A549 (cell line): ENCODE data around the gene FRS2. TPM values are rescaled to one million over a fixed set of nuclear protein-coding genes. Genes with fewer than 3 reads are reported as not detected.

ENCODE experiments used
- ATAC-seq, 2 experiments: fragments of 200-7000 bp in 1 of 2; fragments of >200 bp in 1 of 2; cut with Nextera tagmentation in 1 of 2; cut with Tn5 transposase in 1 of 2; 3 replicates each; pipeline versions ENCODE4 v1.8.0 to v1.9.1; 2018 to 2020; ENCODE audit warnings: mild to moderate bottlenecking in 1 of 2, moderate library complexity in 1 of 2
- CTCF ChIA-PET: fragments of 300-600 bp; sonication (Branson Sonifier 250); formaldehyde crosslinking; extraction: SDS; loops from one replicate; lab custom pipeline; 2021; ENCODE audit warnings: antibody characterized with exemption, inconsistent platforms; lab: Yijun Ruan, JAX
- POLR2A ChIA-PET: fragments of 350-600 bp; formaldehyde crosslinking; extraction: SDS; loops from one replicate; lab custom pipeline; 2021; ENCODE audit warnings: antibody characterized with exemption, inconsistent platforms; lab: Yijun Ruan, JAX
- DNase-seq, 2 experiments: peaks; one replicate each; pipeline versions ENCODE4 v3.0.0 to v3.0.0-alpha.2; 2011 to 2016; ENCODE audit warnings: low read depth in 1 of 2, low spot score in 1 of 2
- FAIRE-seq: peaks from 2 replicates; lab custom pipeline; 2011; peaks lifted over from hg19 to GRCh38; lab: Jason Lieb, UNC
- H3K27ac ChIP-seq, 2 experiments: fragments of >200 bp; sonication (Bioruptor Twin); formaldehyde crosslinking; 3 replicates each; pipeline ENCODE4 v1.5.1; 2016 to 2017
- H3K4me1 ChIP-seq: fragments of >200 bp; sonication (Bioruptor Twin); formaldehyde crosslinking; 3 replicates; pipeline ENCODE4 v1.6.1; 2016
- H3K4me2 ChIP-seq: fragments of >200 bp; sonication (Bioruptor Twin); formaldehyde crosslinking; 3 replicates; pipeline ENCODE4 v1.6.1; 2016
- H3K4me3 ChIP-seq: fragments of >200 bp; sonication (Bioruptor Twin); formaldehyde crosslinking; 3 replicates; pipeline ENCODE4 v1.5.1; 2016
- H3K9me3 ChIP-seq: fragments of >200 bp; sonication (Bioruptor Twin); formaldehyde crosslinking; 3 replicates; pipeline ENCODE4 v1.6.1; 2016
- BHLHE40 ChIP-seq: IDR thresholded peaks from 2 replicates; pipeline ENCODE4 v1.6.1; 2012; ENCODE audit warnings: low read depth, low read length, inconsistent platforms
- CBX8 ChIP-seq: fragments of 200-600 bp; sonication (generic); IDR thresholded peaks from 2 replicates; pipeline ENCODE4 v1.6.1; 2016
- CHD4 ChIP-seq: fragments of 200-600 bp; sonication (generic); IDR thresholded peaks from 2 replicates; pipeline ENCODE4 v1.6.1; 2016; ENCODE audit warnings: antibody characterized with exemption, mild to moderate bottlenecking, borderline replicate concordance
- EHMT2 ChIP-seq: fragments of 200-600 bp; sonication (generic); IDR thresholded peaks from 2 replicates; pipeline ENCODE4 v1.6.1; 2016; ENCODE audit warnings: antibody characterized with exemption, low read depth, mild to moderate bottlenecking, moderate library complexity
- HDAC2 ChIP-seq: fragments of 200-600 bp; sonication (generic); IDR thresholded peaks from 2 replicates; pipeline ENCODE4 v1.6.1; 2016
- HES2 ChIP-seq: fragments of >200 bp; sonication (Bioruptor Twin); formaldehyde crosslinking; IDR thresholded peaks from 2 replicates; pipeline ENCODE4 v1.6.1; 2016
- HEYL ChIP-seq: fragments of 250-450 bp; sonication (Bioruptor Pico); IDR thresholded peaks from 2 replicates; pipeline ENCODE4 v1.8.0; 2021; ENCODE audit warnings: mild to moderate bottlenecking, moderate library complexity
- JUNB ChIP-seq: fragments of >200 bp; sonication (Bioruptor Twin); formaldehyde crosslinking; IDR thresholded peaks from 2 replicates; pipeline ENCODE4 v1.6.1; 2016
- KDM1A ChIP-seq: fragments of 200-600 bp; sonication (generic); IDR thresholded peaks from 2 replicates; pipeline ENCODE4 v1.6.1; 2016; ENCODE audit warnings: low read depth, mild to moderate bottlenecking
- MAX ChIP-seq: IDR thresholded peaks from 2 replicates; pipeline ENCODE4 v1.6.1; 2012
- MAZ ChIP-seq: fragments of 150-350 bp; IDR thresholded peaks from 2 replicates; pipeline ENCODE4 v1.6.1; 2014; ENCODE audit warnings: antibody characterized with exemption, low read depth, low read length, borderline replicate concordance
- MYC ChIP-seq: IDR thresholded peaks from 2 replicates; pipeline ENCODE4 v1.6.1; 2012; ENCODE audit warnings: mild to moderate bottlenecking, inconsistent platforms, low read length, improper control_type of control experiment, borderline replicate concordance
- NFE2L2 ChIP-seq: fragments of 150-350 bp; conservative IDR thresholded peaks from 2 replicates; pipeline ENCODE4 v1.6.1; 2014; ENCODE audit warnings: low read length
- PBX3 ChIP-seq: IDR thresholded peaks from 2 replicates; pipeline ENCODE4 v1.6.1; 2012
- PHF8 ChIP-seq: fragments of 200-600 bp; sonication (generic); IDR thresholded peaks from 2 replicates; pipeline ENCODE4 v1.6.1; 2016; ENCODE audit warnings: low read depth, mild to moderate bottlenecking, antibody characterized with exemption, moderate library complexity, borderline replicate concordance
- POLR2AphosphoS2 ChIP-seq: conservative IDR thresholded peaks from 2 replicates; pipeline ENCODE4 v1.6.1; 2012; ENCODE audit warnings: low read length, improper control_type of control experiment, inconsistent platforms
- RAD21 ChIP-seq, 2 experiments: fragments of >200 bp in 1 of 2; sonication (Bioruptor Twin) in 1 of 2; formaldehyde crosslinking in 1 of 2; IDR thresholded peaks in 1 of 2; conservative IDR thresholded peaks in 1 of 2; 2 replicates in 1 of 2; 3 replicates in 1 of 2; pipeline ENCODE4 v1.6.1; 2012 to 2018; ENCODE audit warnings: inconsistent platforms in 1 of 2
- RARB ChIP-seq: fragments of 250-450 bp; sonication (Bioruptor Pico); IDR thresholded peaks from 2 replicates; pipeline ENCODE4 v1.8.0; 2021; ENCODE audit warnings: mild to moderate bottlenecking, moderate library complexity
- RCOR1 ChIP-seq: fragments of 150-350 bp; IDR thresholded peaks from 2 replicates; pipeline ENCODE4 v1.6.1; 2014; ENCODE audit warnings: antibody characterized with exemption, low read length, low read depth
- REST ChIP-seq: fragments of 200-600 bp; sonication (generic); IDR thresholded peaks from 2 replicates; pipeline ENCODE4 v1.6.1; 2016; ENCODE audit warnings: antibody characterized with exemption, mild to moderate bottlenecking, moderate library complexity
- SMC3 ChIP-seq: fragments of >200 bp; sonication (Bioruptor Twin); formaldehyde crosslinking; IDR thresholded peaks from 3 replicates; pipeline ENCODE4 v1.6.1; 2018; ENCODE audit warnings: inconsistent platforms
- ZFP36 ChIP-seq: fragments of 450-650 bp; IDR thresholded peaks from 2 replicates; pipeline ENCODE4 v1.6.1; 2014; ENCODE audit warnings: borderline replicate concordance; ENCODE audit not compliant: partially characterized antibody
- ZSCAN20 ChIP-seq: fragments of 250-450 bp; sonication (Bioruptor Pico); IDR thresholded peaks from 2 replicates; pipeline ENCODE4 v1.8.0; 2022; ENCODE audit warnings: mild to moderate bottlenecking, moderate library complexity
- WGBS: methylation state at CpG from one replicate; pipeline ENCODE4 v1.1.6; 2017; ENCODE audit errors: missing lambda C conversion rate; 5-methylcytosine and 5-hydroxymethylcytosine counted together
- polyA plus RNA-seq, 4 experiments: library from polyadenylated mRNA; depleted of rRNA in 3 of 4; stranded (reverse); fragments of >200 nt; fragmentation: RNase III in 1 of 4; extraction: RNeasy Plus Mini Kit Qiagen cat#74134 plus additional on column Dnase treatment in 1 of 4; gene quantifications; 2 replicates in 3 of 4; 3 replicates in 1 of 4; pipeline ENCODE4 v1.2.3, GENCODE V29; 2011 to 2017

Gene FRS2
- polyA plus RNA-seq, 2 of the 4 experiments (the other 2 are of a cell fraction): 14.9 to 28.6 TPM

- H3K27ac ChIP-seq: no peak overlapping the region
- 94% methylated on average over 8 of the region's 8 CpGs for WGBS
- DNase-seq: no peak
- FAIRE-seq: no peak
- ATAC-seq: no peak
- TF ChIP-seq SMC3: no peak
- no peak for TF ChIP-seq EHMT2
- TF ChIP-seq HDAC2: no peak
- TF ChIP-seq NFE2L2: no peak
- TF ChIP-seq HEYL (CRISPR knock-in tag): no peak
- no peak for TF ChIP-seq BHLHE40
- no peak for TF ChIP-seq HES2
- TF ChIP-seq POLR2AphosphoS2: no peak
- no peak for TF ChIP-seq REST
- no peak for TF ChIP-seq MAX
- no peak for TF ChIP-seq PBX3
- no peak for TF ChIP-seq KDM1A
- no peak for TF ChIP-seq MYC
- no peak for TF ChIP-seq MAZ
- TF ChIP-seq RARB: no peak
- no peak overlapping the region for H3K4me2 ChIP-seq
- ChIA-PET POLR2A (no interaction called here), CTCF (interaction anchor here (1.2 kb wide), 1 partner anchor 8 kb away, joined by 3 read pairs; no protein-coding TSS in a partner anchor)
- no peaks in the 10 kb centered on the region for H3K9me3 ChIP-seq
- peaks cover 19% of the 10 kb centered on the region for H3K4me1 ChIP-seq
- H3K4me3 ChIP-seq: no peak overlapping the region
Measured at GRCh38 chr12:69550569-69551350, 80.6 kb downstream of the FRS2 start.

GRCh38 chr12:69553628-69554248 is 83.5 kb downstream of the FRS2 start:
- FAIRE-seq (no peak), ATAC-seq (peak in 1 of 2 experiments; percentile 32; a peak in 2 of 6 replicates), DNase-seq (no peak)
- Histone ChIP-seq H3K4me3 (no peak overlapping the region), H3K9me3 (no peaks in the 10 kb centered on the region), H3K4me1 (peaks cover 42% of the 10 kb centered on the region), H3K4me2 (no peak overlapping the region), H3K27ac (no peak overlapping the region)
- CTCF ChIA-PET: no interaction called here
- TF ChIP-seq RAD21 (conservative IDR thresholded peaks at IDR 0.05 in 1 of 2, IDR thresholded peaks at IDR 0.05 in 1 of 2) (no peak), PHF8 (no peak), RCOR1 (no peak), ZSCAN20 (CRISPR knock-in tag) (no peak), SMC3 (no peak), ZFP36 (no peak), JUNB (no peak), MYC (no peak), NFE2L2 (no peak), CHD4 (no peak), RARB (no peak), MAZ (no peak), CBX8 (no peak), HDAC2 (no peak)
- 67% methylated on average over 2 of the region's 2 CpGs for WGBS
- POLR2A ChIA-PET: no interaction called here
